PC-9 (cell line): ENCODE results near the gene TMEM53. TPM values are rescaled to one million over a fixed set of nuclear protein-coding genes. Genes with fewer than 3 reads are reported as not detected.
A peak's percentile ranks its signal among the peaks of the same experiment; 100 is the strongest.

Experiments
- BruUV-seq: library from RNA; stranded (reverse); fragments of 400-500 nt; replicated peaks from 2 replicates; lab custom pipeline; 2021; lab: Mats Ljungman, UMichigan
- CTCF ChIA-PET: fragments of 300-600 bp; sonication (Branson Sonifier 250); formaldehyde crosslinking; loops from one replicate; lab custom pipeline; 2022; ENCODE audit warnings: antibody characterized with exemption; lab: Charles Lee
- POLR2A ChIA-PET: fragments of 300-600 bp; sonication (Branson Sonifier 250); formaldehyde crosslinking; loops from one replicate; lab custom pipeline; 2022; ENCODE audit warnings: antibody characterized with exemption; ENCODE audit not compliant: unreplicated experiment; lab: Charles Lee
- DNase-seq, 2 experiments: peaks; one replicate each; pipeline versions ENCODE4 v3.0.0 to v3.0.0-alpha.2; 2015 to 2022; ENCODE audit warnings: mixed read lengths in 1 of 2
- H2AFZ ChIP-seq: fragments of 200-600 bp; sonication (generic); 2 replicates; pipeline ENCODE4 v1.8.1; 2017; ENCODE audit warnings: antibody characterized with exemption
- H3F3A ChIP-seq: fragments of 200-600 bp; sonication (generic); 2 replicates; pipeline ENCODE4 v1.8.1; 2017; ENCODE audit warnings: antibody characterized with exemption, mild to moderate bottlenecking, low read depth; ENCODE audit not compliant: insufficient read depth
- H3K27ac ChIP-seq: fragments of 200-600 bp; sonication (generic); 2 replicates; pipeline ENCODE4 v1.6.1; 2016; ENCODE audit warnings: mixed run types
- H3K27me3 ChIP-seq: fragments of 200-600 bp; sonication (generic); 2 replicates; pipeline ENCODE4 v1.6.1; 2016; ENCODE audit warnings: low read depth, mixed run types; ENCODE audit not compliant: insufficient read depth
- H3K36me3 ChIP-seq: fragments of 200-600 bp; sonication (generic); 2 replicates; pipeline ENCODE4 v1.6.1; 2016; ENCODE audit warnings: low read depth, mixed run types
- H3K4me1 ChIP-seq: fragments of 200-600 bp; sonication (generic); replicated peaks from 2 replicates; pipeline ENCODE4 v1.6.1; 2016; ENCODE audit warnings: mixed run types; ENCODE audit not compliant: insufficient read depth
- H3K4me2 ChIP-seq: fragments of 200-600 bp; sonication (generic); 2 replicates; pipeline ENCODE4 v1.6.1; 2017; ENCODE audit warnings: mixed run types
- H3K4me3 ChIP-seq: fragments of 200-600 bp; sonication (generic); 2 replicates; pipeline ENCODE4 v1.6.1; 2016; ENCODE audit warnings: mixed run types
- H3K79me2 ChIP-seq: fragments of 200-600 bp; sonication (generic); 2 replicates; pipeline ENCODE4 v1.6.1; 2017; ENCODE audit warnings: low read depth, mixed run types
- H3K9me2 ChIP-seq: fragments of 200-600 bp; sonication (generic); 2 replicates; pipeline ENCODE4 v1.8.1; 2017; ENCODE audit warnings: mild to moderate bottlenecking; ENCODE audit not compliant: insufficient read depth
- H3K9me3 ChIP-seq: fragments of 200-600 bp; sonication (generic); 2 replicates; pipeline ENCODE4 v1.8.1; 2016; ENCODE audit warnings: low read depth; ENCODE audit not compliant: insufficient read depth
- H4K20me1 ChIP-seq: fragments of 200-600 bp; sonication (generic); 2 replicates; pipeline ENCODE4 v1.8.1; 2017; ENCODE audit not compliant: insufficient read depth
- CTCF ChIP-seq: fragments of 200-600 bp; sonication (generic); conservative IDR thresholded peaks from 2 replicates; pipeline ENCODE4 v1.6.1; 2017; ENCODE audit warnings: mixed run types, antibody characterized with exemption, mild to moderate bottlenecking, moderate library complexity
- EZH2 ChIP-seq: fragments of 200-600 bp; sonication (generic); IDR thresholded peaks from 2 replicates; pipeline ENCODE4 v1.8.0; 2017; ENCODE audit warnings: antibody characterized with exemption, low read depth
- intact Hi-C: fragments of 100-400 bp; cut with micrococcal nuclease; formaldehyde crosslinking; loops from one replicate; pipeline ENCODE4 v1.10.0; 2022; ENCODE audit not compliant: unreplicated experiment
- total RNA-seq: library from RNA; stranded (reverse); gene quantifications from 2 replicates; pipeline ENCODE4 v1.2.3, GENCODE V29; 2021

The TMEM53 gene
- total RNA-seq, 1 experiment from 2014 or later = 36.1 TPM

- no peaks in the 10 kb centered on the region; the same call in 1 of the 2 replicates for H3K36me3 ChIP-seq
- CTCF ChIA-PET = no interaction called here
- no TSS peak for BruUV-seq
- H3K79me2 ChIP-seq = no peaks in the 10 kb centered on the region
- no peaks in the 10 kb centered on the region for H3F3A ChIP-seq
- H3K9me2 ChIP-seq = no peaks in the 10 kb centered on the region
- POLR2A ChIA-PET = no interaction called here
- H4K20me1 ChIP-seq = no peaks in the 10 kb centered on the region; the same call in none of the 2 replicates
- TF ChIP-seq EZH2 (no peak), CTCF (no peak)
- H3K4me3 ChIP-seq = no peak overlapping the region
- no peak overlapping the region for H3K4me2 ChIP-seq
- intact Hi-C loops = no loop called here
- peak in 1 of 2 experiments; percentile 26 for DNase-seq
- no peaks in the 10 kb centered on the region for H3K4me1 ChIP-seq
- no peak overlapping the region for H2AFZ ChIP-seq
- H3K27me3 ChIP-seq = no peaks in the 10 kb centered on the region
- H3K9me3 ChIP-seq = no peaks in the 10 kb centered on the region
- H3K27ac ChIP-seq = no peak overlapping the region
These were observed 30.5 kb downstream of the TMEM53 start for GRCh38 chr1:44643721-44644334.

GRCh38 chr1:44642925-44643324, 31.4 kb downstream of the TMEM53 start:
- no peaks in the 10 kb centered on the region for H3K9me3 ChIP-seq

GRCh38 chr1:44642255-44642654, 32.0 kb downstream of the TMEM53 start:
- Histone ChIP-seq H3K4me3 (no peak overlapping the region), H3K79me2 (no peaks in the 10 kb centered on the region), H3K36me3 (peaks cover 4% of the 10 kb centered on the region; the same call in 1 of the 2 replicates), H4K20me1 (no peaks in the 10 kb centered on the region; the same call in 1 of the 2 replicates), H3K4me1 (no peaks in the 10 kb centered on the region), H3K27ac (no peak overlapping the region), H3K4me2 (no peak overlapping the region), H3F3A (no peaks in the 10 kb centered on the region), H3K9me2 (no peaks in the 10 kb centered on the region), H2AFZ (no peak overlapping the region), H3K27me3 (no peaks in the 10 kb centered on the region), H3K9me3 (no peaks in the 10 kb centered on the region)
- POLR2A ChIA-PET = interaction anchor here (0.7 kb wide), 1 partner anchor 28 kb away, joined by 4 read pairs; no protein-coding TSS in a partner anchor
- TF ChIP-seq CTCF (no peak), EZH2 (no peak)
- no TSS peak for BruUV-seq
- DNase-seq = no peak
- intact Hi-C loops = no loop called here
- CTCF ChIA-PET = interaction anchor here (0.5 to 0.7 kb wide), 2 partner anchors 9 to 50 kb away, joined by 3 to 5 read pairs; no protein-coding TSS in a partner anchor

More at GRCh38 chr1:44642925-44643324, 31.4 kb downstream of the TMEM53 start:
- Histone ChIP-seq H3K4me3 (no peak overlapping the region), H3K9me2 (no peaks in the 10 kb centered on the region), H3K4me1 (no peaks in the 10 kb centered on the region), H3K79me2 (no peaks in the 10 kb centered on the region), H4K20me1 (no peaks in the 10 kb centered on the region; the same call in none of the 2 replicates), H2AFZ (no peak overlapping the region), H3F3A (no peaks in the 10 kb centered on the region), H3K27ac (no peak overlapping the region), H3K27me3 (no peaks in the 10 kb centered on the region), H3K36me3 (no peaks in the 10 kb centered on the region; the same call in 1 of the 2 replicates), H3K4me2 (no peak overlapping the region)
- TF ChIP-seq CTCF (no peak), EZH2 (no peak)
- POLR2A ChIA-PET = interaction anchor here (0.7 kb wide), 1 partner anchor 28 kb away, joined by 4 read pairs; no protein-coding TSS in a partner anchor
- CTCF ChIA-PET = no interaction called here
- no TSS peak for BruUV-seq
- intact Hi-C loops = no loop called here
- peak in 1 of 2 experiments; percentile 12 for DNase-seq
